Left lobe of liver (tissue), 2 donors: Measurements from ENCODE around the gene MOV10. TPM values are rescaled to one million over a fixed set of nuclear protein-coding genes. Genes with fewer than 3 reads are reported as not detected.
"Not testable (repeated sequence)": the region's sequence is repeated elsewhere in the genome, so short reads cannot be mapped to it uniquely, and the experiment has no call there.

Experiments used
- ATAC-seq: fragments of 200-7000 bp; cut with Tn5 transposase; one replicate; pipeline ENCODE4 v1.9.1; 2020; ENCODE audit warnings: mild to moderate bottlenecking, moderate library complexity
- DNase-seq: peaks from one replicate; pipeline ENCODE4 v3.0.0-alpha.2; 2020; ENCODE audit warnings: low spot score
- total RNA-seq: library from RNA; stranded (reverse); gene quantifications from one replicate; pipeline ENCODE4 v1.2.1, GENCODE V29; 2021
- donor health status: DM: no; HTN: no; CAD: no; lungs with moderate emphysema.
- donor health status: DM: no; HTN: yes; CAD: no.

MOV10 gene
- total RNA-seq, 1 donor from 2014 or later = 44.3 TPM

DNA sequence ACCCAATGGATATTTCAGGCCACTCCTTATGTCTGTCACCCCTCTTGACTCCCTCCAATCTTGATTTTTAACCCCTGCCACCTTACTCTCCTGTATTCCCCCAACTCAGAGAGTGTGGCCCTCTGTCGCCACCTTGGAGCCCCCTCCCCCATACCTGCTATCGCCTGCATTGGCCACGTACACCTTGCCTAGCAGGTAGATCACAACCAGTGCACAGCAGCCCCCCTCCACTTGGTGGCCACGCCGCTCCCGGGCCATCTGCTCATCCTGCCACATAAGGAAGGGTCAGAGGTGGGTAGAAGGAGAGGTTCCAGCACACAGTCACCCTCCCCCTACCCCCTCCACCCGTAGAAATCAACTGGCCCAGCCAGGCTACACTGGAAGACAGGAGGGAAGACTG is 37.7 kb downstream of the MOV10 start:
- ATAC-seq (no peak), DNase-seq (no peak)

DNA sequence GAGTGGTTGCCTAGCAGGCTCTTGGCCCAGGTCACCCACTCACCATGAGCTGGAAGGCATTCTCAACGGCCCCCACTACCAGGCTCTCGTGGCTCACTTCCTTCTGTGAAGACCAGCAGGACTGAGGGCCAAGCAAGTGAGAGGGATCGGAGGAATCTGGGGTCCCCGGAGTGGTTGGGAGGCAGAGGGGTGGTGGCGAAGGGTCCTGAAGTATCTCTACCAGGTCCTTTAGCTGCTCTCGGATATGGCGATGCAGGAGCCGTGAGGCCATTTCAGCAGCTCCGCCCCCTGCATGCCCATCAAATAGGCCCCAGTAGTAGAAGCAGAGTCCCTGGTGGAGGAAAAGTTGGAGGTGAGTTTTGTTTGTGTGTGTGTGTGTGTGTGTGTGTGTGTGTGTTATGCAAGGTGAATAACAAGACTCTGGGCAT is 38.3 kb downstream of the MOV10 start:
- no peak for DNase-seq
- ATAC-seq = no peak

DNA sequence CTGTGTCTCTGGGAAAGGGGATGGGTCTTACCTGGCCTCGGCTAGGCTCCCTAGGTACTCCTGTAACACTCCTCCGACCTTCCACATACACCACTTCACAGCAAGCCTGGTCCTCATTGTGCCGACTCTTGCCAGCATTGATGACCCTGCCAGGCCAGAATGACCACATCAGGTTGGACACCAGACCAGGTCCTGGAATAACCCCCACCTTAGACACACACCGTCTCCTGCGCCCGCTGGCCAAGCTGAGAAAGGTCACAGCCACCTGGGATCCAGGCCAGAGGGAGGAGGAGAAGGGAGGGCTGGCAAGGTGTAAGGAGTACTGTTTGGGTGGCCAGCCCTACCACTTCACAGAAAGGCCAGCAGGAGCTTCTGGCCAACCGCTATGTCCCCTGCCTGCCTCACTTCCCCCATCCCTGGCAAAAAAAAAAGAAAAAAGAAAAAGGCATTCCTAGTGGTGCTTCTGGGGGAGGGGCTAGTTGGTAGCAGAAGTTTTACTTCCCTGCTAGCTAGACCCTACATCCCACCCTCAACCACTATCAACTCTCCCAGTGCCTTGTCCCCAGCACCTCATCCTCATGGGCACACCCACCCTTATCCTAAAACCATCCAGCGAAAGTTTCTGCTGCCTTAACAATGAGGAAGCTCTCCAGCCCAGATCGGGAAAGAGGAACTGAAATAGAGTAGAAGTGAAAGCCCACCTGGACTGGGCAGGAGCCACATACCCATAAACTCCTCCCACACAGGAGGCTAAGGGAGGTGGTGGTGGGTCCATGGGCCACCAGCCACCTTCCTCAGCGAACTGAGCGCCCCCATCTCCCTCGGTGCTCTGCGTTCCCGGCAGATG is 39.2 kb downstream of the MOV10 start:
- peak; percentile 62 for ATAC-seq
- DNase-seq = peak; percentile 91

DNA sequence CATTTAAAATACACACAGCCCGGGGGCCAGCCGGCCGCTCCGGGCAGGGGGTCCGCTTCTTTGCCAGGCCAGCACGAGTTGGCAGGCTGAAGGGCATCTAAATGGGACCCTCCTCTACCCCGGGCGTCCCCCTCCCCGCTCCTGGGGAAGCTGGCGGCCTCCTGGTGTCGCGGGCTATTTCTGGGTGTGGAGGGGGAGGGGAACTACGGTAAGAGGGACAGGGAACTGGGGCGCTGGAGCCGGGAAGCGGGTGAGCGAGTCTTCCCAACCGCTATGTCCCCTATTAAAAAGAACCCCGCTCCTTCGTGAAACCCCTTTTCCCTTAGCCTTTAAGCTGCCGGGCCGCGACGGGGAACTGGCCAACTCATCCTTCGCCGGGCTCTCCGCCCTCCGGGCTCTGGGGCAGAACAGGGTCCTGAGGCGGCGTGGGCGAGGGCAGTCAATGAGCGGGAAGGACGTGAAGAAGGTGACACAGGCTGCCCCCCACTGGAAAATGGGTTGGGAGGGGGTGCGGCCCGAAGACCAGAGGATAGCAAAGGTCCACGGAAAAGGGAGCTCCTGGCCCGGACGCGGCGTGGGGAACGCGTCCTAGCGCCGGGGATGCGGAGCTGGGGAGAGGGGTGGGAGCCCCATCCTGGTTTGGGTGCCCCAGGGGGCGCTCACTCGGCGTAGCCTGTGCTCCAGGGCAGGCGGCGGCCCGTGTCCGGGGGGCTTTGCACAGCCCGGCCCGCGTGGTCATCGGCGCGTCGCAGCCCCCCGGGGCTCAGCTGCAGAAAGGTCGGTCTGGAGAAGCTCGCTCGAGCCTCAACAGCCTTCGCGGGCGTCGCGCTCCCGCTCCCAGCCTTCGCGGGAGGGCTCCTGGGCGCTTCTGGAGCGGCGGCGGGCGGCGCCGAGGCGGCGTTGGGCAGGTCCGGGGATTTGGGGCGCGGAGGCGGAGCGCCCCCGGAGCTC is 40.1 kb downstream of the MOV10 start:
- ATAC-seq = peak; percentile 1
- DNase-seq = no peak

DNA sequence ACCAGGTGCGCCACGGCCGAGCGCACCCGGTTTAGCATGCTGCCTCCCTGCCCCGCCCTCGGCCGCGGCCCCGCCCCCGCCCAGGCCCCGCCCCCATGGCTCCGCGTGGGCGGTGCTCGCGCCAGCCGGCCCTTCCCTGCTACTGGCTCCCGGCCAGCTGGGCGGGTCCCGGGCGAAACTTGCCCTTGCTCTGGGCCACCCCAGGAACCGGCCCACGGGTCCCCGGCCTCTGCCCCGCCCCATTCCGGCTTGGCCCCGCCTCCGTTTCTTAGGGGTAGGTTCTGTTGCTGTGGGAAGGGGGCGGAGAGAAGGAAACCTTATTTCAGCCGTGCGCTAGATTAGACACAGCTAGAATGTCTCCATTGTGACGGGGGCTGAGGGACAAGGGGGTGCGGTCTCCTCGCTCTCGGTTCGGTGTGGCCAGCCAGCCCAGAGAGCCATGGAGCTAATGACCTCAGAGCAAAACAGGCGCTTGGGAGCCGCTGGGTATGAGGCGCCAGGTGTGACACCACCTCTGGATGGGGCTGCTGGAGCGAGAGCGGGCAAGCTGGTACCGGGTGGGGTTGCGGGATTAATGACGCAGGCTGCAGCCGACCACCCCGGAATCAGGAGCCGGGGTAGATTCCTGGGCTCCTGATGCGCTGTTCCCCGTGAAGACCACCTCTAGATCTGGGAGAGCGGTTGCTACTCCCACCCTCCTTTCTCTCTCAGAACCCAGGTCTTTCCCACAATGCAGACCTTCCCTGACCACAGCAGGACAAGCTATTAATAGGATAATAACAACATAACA is 41.0 kb downstream of the MOV10 start, which contains the start of gene PPM1J:
TSS of gene PPM1J (minus strand) at position 69 of the 790 bp plus-strand sequence. CDS start at position 38, 31 bp downstream.
- ATAC-seq (peak; percentile 80), DNase-seq (peak; percentile 100)

DNA sequence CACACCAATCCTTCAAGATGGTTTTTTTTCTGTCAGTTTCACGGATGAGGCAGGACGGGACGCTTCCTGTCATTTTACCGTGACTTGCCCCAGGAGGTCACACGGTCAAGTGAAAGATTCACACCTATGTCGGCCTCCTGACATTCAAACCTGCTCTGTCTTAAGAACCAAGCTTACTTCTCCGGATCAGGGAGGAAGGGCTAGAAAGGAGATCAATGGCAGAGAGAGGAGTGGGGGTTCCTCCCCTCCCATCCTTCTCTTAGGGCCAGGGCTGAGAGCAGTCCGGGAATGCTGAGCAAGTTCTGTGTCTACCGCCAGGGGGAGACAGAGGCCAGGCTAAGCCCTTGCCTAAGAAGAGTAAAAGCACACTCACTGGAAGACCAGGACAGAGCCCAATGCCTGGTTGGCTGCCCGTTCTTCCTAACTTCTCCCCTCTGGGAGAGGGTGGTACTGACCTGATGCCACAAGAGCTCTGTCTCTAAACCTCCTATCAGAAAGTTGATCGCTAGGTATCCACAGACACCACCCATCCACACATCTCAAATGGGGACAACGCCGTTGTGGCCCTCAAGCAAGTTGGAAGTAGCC is 41.8 kb downstream of the MOV10 start:
- ATAC-seq = peak; percentile 65
- peak; percentile 85 for DNase-seq

DNA sequence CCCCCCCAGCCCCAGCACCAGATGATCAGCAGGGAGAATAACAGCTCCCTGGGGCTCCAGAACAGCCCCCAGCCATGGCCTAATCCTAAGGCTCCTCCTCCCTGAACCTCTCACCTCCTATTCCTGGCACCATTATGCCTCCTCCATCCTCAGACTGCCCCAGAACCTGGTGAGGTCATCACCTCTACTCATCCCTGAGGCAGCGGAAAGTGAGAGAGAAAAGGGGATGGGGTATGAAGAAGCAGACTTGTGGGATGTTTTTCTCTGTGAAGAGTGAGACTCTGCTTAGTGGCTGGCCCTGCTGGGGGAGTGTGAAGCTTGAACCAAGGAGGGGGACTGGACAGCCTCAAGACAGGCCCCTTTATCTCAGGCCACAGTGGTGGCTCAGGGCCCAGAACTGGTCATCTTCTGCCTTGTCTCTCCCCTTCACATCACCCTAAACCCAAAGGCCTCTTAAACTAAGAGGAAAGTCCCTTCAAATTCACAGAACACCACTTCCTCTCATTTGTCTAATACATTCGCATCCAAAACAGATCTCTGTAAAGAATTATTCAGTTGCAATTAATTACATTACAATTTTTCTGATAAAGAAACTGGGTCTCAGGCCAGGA is 42.9 kb downstream of the MOV10 start:
- DNase-seq = no peak

DNA sequence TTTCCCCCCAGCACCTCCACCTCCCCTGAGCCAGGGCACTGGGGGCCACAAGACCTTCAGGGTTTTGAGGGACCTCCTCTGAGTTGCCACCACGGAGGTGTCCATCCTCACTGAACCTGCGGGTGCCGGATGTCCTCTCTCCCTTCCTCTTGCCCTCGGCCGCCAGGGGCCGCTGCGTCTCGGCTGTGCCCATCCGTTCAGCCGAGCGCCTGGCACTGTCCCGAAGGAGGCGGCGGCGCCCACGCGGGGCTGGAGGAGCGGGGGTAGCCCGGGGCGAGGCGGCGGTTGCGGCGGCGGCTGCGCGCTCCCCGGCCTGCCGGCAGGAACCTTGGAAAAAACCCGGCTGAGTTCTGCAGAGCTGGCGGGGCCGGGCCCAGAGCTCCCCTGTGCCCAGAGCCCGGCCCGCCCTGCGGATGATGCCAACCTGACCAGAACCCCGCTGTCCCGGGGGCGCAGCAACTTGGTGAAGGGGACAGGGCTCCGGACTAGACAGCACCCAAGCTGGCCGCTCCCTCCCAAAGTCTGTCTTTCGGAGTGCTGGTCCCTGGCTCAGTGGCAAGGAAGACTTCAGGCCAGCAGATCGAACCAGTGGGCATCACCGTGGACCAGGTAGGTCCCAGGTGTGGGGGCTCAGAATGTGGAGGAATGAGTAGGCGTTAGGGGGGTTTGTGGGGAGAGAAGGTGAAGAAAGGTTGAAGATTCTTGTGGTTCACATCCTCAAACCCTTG is 44.4 kb downstream of the MOV10 start:
- peak; percentile 77 for DNase-seq
- ATAC-seq = peak; percentile 43

More for the DNA sequence above, 42.9 kb downstream of the MOV10 start:
- ATAC-seq = no peak

DNA sequence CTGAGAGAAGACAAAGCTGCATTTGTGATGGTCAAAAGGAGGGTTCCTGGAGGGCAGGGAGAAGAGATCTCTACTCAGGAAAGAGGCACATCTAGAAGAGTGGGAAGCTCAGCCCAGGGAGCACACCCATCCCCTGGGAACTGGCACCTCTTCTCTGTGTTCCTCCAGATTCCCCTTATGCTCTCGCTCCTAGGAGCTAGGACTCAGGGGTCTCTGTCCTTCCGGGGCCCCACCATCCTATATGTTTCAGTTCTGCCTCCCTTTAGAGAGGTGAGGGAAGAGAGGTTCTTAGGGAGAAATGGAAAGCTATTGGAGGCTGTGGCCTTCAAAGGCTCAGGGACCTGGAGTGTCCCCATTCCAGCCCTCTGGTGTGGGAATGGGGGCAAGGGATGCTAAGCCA is 45.2 kb downstream of the MOV10 start:
- ATAC-seq (no peak), DNase-seq (no peak)

DNA sequence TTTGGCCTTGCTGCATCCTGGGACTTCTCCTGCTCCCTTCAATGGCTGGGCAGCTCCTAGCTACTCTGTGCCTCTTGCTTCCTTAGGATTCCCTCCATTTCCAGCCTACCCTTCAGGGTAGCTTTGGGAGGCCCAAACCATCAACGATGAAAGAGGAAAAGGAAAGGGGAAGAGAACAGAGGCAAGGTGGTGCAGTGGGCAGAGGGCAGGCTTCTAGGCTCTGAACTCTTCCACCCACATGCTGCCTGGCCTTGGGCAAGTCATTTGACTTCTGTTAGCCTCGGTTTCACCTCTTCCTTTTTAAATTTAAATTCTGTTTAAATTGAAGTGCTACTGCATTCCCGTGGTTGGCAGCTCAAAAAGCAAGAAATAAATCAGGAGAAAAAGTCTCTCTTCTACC is 46.3 kb downstream of the MOV10 start:
- ATAC-seq (no peak), DNase-seq (no peak)

DNA sequence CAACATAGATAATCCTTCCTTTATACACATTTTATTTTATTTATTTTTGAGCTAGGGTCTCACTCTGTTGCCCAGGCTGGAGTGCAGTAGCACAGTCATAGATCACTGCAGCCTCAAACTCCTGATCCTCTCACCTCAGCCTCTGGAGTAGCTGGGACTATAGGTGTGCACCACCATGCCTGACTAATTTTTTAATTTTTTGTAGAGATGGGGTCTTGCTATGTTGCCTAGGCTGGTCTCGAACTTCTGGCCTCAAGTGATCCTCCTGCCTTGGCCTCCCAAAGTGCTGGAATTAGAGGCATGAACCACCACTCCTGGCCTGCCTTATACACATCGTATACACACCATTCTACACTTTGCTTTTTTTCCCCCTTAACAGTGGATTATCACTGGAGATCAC is 46.8 kb downstream of the MOV10 start:
- not testable (repeated sequence) for DNase-seq, ATAC-seq

DNA sequence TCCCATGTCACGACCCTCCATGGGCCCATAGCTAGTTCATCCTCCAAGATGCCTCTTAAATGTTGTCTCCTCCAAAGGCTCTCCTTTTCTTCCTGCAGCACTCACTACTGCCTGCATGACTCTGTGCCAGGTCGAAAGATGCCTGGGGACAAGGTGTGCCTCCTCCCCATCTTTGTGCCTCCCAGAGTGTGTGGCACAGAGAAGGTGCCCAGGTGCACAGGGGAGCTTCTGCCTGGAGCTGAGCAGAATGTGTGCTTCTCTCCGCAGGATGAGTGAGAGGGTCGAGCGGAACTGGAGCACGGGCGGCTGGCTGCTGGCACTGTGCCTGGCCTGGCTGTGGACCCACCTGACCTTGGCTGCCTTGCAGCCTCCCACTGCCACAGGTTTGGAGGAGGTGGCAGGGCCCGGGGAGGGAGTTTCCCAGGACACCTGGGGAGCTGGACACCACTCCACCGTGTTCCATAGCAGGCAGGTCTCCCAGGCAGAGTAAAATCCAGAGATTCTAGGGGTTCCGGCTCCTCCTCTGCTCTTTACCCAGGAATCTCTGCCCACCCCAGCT is 47.6 kb downstream of the MOV10 start:
- no peak for DNase-seq
- ATAC-seq = no peak

DNA sequence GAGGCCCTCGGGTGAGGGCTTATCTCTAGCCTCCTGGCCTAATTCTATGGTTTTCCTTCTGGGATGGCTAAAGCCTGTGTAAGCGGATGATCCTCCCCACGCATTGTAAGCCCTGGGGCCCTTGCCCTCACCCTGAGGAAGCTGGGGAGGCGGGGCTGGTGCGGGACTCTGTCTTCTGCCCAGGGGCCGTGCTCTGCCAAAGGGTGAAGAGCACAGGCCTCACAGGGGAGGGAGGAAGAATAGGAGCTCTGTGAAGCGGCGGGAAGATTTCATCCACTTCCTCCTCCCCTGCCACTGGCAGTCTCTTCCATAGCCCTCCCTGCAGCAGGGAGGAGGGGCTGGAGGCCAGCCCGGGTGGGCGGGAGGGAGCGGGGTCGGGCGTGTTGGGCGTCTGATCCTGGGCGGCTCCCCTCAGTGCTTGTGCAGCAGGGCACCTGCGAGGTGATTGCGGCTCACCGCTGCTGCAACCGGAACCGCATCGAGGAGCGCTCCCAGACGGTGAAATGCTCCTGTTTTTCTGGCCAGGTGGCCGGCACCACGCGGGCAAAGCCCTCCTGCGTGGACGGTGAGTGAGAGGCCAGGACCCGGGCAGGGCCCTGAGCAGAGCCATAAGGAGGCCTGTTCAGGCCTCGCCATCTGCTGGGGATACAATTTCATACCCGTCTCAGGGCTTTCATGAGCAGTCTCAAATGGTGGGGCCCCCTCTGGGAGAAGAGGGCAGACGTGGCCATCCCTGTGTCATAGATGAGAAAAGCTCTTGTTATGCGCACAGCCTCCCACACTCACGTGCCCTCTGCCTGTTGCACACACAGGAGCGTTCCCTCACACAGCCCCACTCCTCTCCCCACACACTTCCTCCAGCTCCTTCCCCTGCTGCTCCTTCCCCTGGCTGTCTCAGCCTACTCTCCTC is 48.4 kb downstream of the MOV10 start:
- ATAC-seq (no peak), DNase-seq (no peak)

DNA sequence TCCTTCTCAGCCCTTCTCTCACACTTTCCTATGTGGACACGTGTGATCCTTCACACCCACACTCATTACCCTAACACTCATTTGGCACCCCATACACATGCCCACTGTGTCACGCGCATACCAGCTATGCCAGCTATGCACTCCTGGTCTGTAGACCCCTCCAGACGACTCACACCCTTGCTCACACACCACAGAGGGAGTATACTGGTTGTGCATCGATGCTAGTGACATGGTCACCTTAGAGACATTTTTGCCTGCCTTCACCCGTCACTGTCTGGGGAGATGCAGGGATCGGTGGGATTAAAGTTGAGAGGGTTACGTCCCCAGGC is 49.0 kb downstream of the MOV10 start:
- DNase-seq (no peak), ATAC-seq (no peak)

DNA sequence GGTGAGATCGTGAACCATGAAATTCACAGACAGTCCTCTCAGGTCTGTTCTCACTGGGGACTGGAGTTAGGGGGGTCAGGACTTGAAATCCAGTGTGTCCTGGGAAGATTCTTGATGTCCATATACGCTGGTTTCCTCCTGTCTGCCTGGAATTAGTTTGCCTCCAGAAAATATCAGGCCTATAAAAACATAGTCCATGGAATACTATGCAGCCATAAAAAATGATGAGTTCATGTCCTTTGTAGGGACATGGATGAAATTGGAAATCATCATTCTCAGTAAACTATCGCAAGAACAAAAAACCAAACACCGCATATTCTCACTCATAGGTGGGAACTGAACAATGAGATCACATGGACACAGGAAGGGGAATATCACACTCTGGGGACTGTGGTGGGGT is 49.8 kb downstream of the MOV10 start:
- DNase-seq, ATAC-seq: not testable (repeated sequence)

DNA sequence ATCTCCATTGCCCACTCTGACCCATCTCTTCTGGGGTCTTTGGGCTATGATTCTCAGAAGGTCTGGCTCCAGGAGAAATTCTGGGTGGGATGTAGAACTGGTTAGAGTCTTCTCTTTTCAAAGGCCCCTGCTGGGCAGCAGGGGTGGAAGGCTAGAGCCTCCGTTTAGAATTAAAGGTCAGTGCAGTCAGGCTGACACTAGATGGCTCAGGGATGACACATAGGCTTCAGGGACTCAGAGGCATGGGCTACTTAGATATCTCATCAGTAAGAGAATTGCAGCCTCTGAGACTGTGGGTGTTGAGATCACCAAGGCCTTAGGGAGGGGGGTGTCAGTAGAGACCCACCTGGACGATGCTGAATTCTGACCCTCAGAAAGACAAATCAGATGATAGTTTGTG is 53.3 kb downstream of the MOV10 start:
- ATAC-seq (no peak), DNase-seq (no peak)

DNA sequence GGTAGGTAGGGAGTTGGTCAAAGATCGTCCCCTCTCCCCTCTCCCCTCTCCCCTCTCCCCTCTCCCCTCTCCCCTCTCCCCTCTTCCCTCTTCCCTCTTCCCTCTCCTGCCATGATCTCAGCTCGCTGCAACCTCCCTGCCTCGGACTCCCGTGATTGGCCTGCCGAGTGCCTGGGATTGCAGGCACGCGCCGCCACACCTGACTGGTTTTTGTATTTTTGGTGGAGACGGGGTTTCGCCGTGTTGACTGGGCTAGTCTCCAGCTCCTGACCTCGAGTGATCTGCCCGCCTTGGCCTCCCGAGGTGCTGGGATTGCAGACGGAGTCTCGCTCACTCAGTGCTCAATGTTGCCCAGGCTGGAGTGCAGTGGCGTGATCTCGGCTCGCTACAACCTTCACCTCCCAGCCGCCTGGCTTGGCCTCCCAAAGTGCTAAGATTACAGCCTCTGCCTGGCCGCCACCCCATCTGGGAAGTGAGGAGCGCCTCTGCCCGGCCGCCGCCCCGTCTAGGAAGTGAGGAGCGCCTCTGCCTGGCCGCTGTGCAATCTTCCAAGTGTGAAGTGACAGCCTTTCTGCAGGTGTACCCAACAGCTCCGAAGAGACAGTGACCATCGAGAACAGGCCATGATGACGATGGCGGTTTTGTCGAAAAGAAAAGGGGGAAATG is 54.0 kb downstream of the MOV10 start:
- DNase-seq, ATAC-seq: not testable (repeated sequence)
